BLaER1 (cell line): Measurements from ENCODE around the gene MSX1.
"Not testable (repeated sequence)": the region's sequence is repeated elsewhere in the genome, so short reads cannot be mapped to it uniquely, and the experiment has no call there.

Source experiments
- H3K27ac ChIP-seq: shearing (Covaris generic); formaldehyde crosslinking; 2 replicates; pipeline ENCODE4 v1.8.1; 2022
- H3K27me3 ChIP-seq: shearing (Covaris generic); formaldehyde crosslinking; 2 replicates; pipeline ENCODE4 v1.8.1; 2022
- H3K36me3 ChIP-seq: shearing (Covaris generic); formaldehyde crosslinking; 2 replicates; pipeline ENCODE4 v1.8.1; 2022
- H3K4me1 ChIP-seq: shearing (Covaris generic); formaldehyde crosslinking; 2 replicates; pipeline ENCODE4 v1.8.1; 2022
- H3K4me2 ChIP-seq: shearing (Covaris generic); formaldehyde crosslinking; 2 replicates; pipeline ENCODE4 v1.8.1; 2022
- H3K4me3 ChIP-seq: shearing (Covaris generic); formaldehyde crosslinking; 2 replicates; pipeline ENCODE4 v1.8.1; 2022
- H3K9ac ChIP-seq: shearing (Covaris generic); formaldehyde crosslinking; 2 replicates; pipeline ENCODE4 v1.8.1; 2022
- H3K9me3 ChIP-seq: shearing (Covaris generic); formaldehyde crosslinking; 2 replicates; pipeline ENCODE4 v1.8.1; 2022
- H4K20me1 ChIP-seq: shearing (Covaris generic); formaldehyde crosslinking; 2 replicates; pipeline ENCODE4 v1.8.1; 2022
- Cebpa-rat ChIP-seq: shearing (Covaris generic); IDR thresholded peaks from 2 replicates; pipeline ENCODE4 v1.8.1; 2022

The MSX1 gene

DNA sequence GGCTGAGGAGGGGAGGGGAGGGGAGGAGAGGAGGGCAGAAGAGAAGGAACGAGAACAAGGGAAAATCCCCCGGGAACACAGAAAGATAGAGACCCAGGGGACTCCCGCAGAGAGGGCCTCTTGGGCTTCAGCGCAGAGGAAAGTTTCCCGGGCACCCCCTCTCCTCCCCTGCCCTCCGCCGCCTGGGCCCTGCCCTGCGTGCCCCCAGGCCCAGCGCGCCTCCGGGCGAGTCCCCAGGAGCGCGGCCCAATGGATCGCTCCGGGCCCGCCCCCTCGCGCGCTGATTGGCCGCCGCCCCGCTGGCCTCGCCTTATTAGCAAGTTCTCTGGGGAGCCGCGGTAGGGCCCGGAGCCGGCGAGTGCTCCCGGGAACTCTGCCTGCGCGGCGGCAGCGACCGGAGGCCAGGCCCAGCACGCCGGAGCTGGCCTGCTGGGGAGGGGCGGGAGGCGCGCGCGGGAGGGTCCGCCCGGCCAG is at the start of gene MSX1:
Gene MSX1, plus strand, starts transcription at position 341 of the 474 bp plus-strand sequence. CDS start 235 bp downstream, outside the sequence.
- Histone ChIP-seq H3K27ac (no peak within 1 kb of the TSS), H3K9ac (no peak within 1 kb of the TSS), H3K4me1 (peaks cover 32% of the 10 kb centered on the region), H3K36me3 (no peaks in the 10 kb centered on the region), H3K9me3 (no peaks in the 10 kb centered on the region), H3K27me3 (peaks cover 100% of the 10 kb centered on the region), H3K4me3 (peak within 1 kb of the TSS; percentile 69), H3K4me2 (peak within 1 kb of the TSS; percentile 98), H4K20me1 (peaks cover 96% of the 10 kb centered on the region)
- TF ChIP-seq Cebpa-rat, result no peak

DNA sequence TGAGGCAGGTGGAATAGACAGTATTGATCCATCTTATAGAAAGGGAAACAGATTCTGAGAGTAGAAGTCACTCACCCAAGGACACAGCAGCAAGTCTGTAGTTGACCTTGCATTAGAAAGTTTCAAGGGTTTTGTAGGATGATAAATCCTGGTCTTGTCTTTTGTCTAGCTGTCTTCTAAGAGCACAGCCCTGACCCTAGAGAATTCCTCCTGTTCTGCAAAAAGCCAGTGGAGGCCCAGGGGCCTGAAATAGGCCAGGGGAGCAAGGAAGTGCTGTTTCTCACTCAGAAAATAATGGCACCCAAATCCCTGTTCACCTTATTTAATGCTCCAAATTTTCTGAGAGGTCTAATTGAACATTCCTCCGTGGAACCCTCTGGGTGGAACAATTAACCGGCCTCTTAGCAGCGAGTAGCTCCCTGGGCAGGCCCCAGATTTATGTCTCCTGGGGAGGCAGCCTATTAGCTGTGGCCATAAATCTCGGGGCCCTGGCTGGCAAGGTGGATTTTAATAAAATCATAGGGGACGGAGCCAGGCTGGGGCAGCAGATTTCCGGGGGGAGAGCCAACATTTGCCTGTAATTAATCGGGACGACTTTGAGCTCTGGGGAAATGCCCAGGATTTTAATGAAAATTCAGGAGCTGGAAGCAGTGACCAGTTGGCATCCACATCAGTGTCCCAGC is 49.2 kb upstream of the MSX1 start:
- H3K36me3 ChIP-seq, result no peaks in the 10 kb centered on the region
- peaks cover 58% of the 10 kb centered on the region for H3K9me3 ChIP-seq
- H3K9ac ChIP-seq, result no peak overlapping the region
- H3K4me3 ChIP-seq, result peak overlapping the region; percentile 0; the same call in 1 of the 2 replicates
- no peaks in the 10 kb centered on the region for H4K20me1 ChIP-seq
- H3K27me3 ChIP-seq, result no peaks in the 10 kb centered on the region
- peaks cover 77% of the 10 kb centered on the region for H3K4me1 ChIP-seq
- H3K4me2 ChIP-seq, result peak overlapping the region; percentile 75
- no peak overlapping the region for H3K27ac ChIP-seq
- TF ChIP-seq Cebpa-rat, result no peak

DNA sequence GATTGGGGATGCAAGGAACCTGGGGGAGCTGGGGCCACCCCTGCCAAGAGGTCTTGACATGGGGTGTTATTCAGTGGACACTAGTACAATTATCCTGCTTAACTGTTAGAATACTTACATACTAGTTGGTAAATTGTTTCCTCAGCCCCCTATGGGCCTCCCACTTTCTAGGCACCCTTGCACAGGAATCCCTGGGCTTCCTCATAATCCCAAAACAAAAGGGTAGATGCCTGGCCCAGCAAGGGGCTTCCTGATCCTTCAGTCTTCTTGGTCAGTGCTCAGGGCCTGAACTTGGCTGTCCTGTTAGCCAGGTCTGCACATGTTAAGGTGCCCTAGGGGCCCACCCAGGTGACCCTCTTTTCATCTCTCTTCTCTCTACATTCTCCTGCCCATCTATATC is 48.7 kb upstream of the MSX1 start:
- peaks cover 77% of the 10 kb centered on the region for H3K4me1 ChIP-seq
- H3K9ac ChIP-seq, result no peak overlapping the region
- no peaks in the 10 kb centered on the region for H3K27me3 ChIP-seq
- no peaks in the 10 kb centered on the region for H4K20me1 ChIP-seq
- peaks cover 64% of the 10 kb centered on the region for H3K9me3 ChIP-seq
- no peak for TF ChIP-seq Cebpa-rat
- no peaks in the 10 kb centered on the region for H3K36me3 ChIP-seq
- H3K27ac ChIP-seq, result 0 out of 2 replicates have a peak overlapping the region, but pooled peaks have one; percentile 69
- peak overlapping the region; percentile 75 for H3K4me2 ChIP-seq
- H3K4me3 ChIP-seq, result 0 out of 2 replicates have a peak overlapping the region, but pooled peaks have one; percentile 0

DNA sequence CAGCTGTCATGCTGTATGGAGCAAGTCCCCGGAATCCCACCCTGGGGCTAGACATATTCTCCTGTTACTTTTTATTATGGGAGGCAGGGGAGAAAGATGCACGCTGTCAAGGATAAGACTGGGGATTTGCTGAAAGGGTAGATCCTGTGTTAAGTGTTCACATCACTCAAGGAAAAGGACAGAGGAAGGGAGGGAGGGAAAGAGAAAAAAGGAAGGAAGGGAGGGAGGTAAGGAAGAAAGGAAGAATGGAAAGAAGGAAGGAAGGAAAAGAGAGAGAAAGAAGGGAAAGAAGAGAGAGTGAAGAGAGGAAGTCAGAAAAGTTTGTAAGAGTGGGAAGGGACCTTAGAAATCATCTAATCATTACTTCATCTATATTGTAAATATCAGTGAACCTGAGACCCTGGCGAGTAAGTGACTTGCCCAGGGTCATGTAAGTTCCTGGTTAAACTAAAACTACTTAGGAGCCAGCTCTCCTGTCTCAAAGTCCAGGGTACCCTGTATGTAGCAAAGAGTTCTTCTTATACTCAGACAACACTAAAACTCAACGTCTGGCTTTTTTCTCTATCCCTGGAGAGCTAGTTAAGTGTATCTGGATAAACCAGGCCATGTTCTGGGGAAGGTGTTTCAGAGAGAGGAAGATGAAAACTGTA is 47.2 kb upstream of the MSX1 start:
- Histone ChIP-seq H4K20me1 (no peaks in the 10 kb centered on the region), H3K4me3 (no peak overlapping the region), H3K4me1 (peaks cover 62% of the 10 kb centered on the region), H3K9ac (no peak overlapping the region; the same call in 1 of the 2 replicates), H3K9me3 (peaks cover 72% of the 10 kb centered on the region), H3K27ac (peak overlapping the region; percentile 69; the same call in 1 of the 2 replicates), H3K36me3 (no peaks in the 10 kb centered on the region; the same call in 1 of the 2 replicates), H3K4me2 (peak overlapping the region; percentile 75), H3K27me3 (no peaks in the 10 kb centered on the region)
- TF ChIP-seq Cebpa-rat, result no peak

DNA sequence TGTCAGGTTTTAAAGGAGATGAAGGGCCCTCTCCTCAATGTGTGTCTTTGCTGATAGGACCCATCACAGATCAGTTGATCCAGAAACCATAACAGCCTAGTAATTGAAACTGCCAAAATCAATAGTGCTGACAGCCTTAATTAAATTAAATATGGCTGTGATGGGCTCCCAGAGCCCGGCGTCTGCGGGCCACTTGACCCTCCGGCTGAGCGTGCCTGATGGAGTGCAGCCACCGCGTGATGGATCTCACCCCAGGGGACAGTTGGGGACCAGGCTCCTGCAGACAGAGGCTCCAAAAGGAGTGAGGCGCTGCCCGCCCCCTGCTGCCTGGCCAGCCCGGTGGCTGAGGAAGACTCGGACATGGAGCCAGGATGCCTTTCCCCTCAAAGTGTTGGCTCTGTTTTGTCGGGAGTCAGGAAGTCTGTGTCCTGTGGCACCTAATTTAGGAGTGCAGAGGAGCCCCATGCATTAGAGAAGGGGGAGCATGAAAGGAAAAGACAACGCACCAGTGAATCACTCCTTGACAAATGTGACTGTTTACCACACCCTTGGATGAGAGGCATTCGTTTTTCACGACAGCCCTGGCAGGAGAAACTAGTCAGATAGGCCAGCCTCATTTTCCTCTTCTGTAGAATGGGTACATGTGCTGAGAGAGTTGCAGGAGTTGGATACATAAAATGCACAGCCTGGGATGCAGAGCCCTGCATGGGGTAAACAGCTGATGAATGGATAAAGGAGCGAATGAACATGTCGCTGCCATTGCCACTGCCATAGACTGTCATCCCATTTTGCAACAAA is 40.9 kb upstream of the MSX1 start:
- TF ChIP-seq Cebpa-rat, result no peak
- peaks cover 22% of the 10 kb centered on the region for H3K4me1 ChIP-seq
- no peak overlapping the region for H3K4me3 ChIP-seq
- H3K9ac ChIP-seq, result no peak overlapping the region
- H3K4me2 ChIP-seq, result no peak overlapping the region
- H3K27ac ChIP-seq, result no peak overlapping the region
- H3K36me3 ChIP-seq, result no peaks in the 10 kb centered on the region; the same call in 1 of the 2 replicates
- H3K27me3 ChIP-seq, result no peaks in the 10 kb centered on the region
- no peaks in the 10 kb centered on the region for H4K20me1 ChIP-seq
- H3K9me3 ChIP-seq, result peaks cover 75% of the 10 kb centered on the region

DNA sequence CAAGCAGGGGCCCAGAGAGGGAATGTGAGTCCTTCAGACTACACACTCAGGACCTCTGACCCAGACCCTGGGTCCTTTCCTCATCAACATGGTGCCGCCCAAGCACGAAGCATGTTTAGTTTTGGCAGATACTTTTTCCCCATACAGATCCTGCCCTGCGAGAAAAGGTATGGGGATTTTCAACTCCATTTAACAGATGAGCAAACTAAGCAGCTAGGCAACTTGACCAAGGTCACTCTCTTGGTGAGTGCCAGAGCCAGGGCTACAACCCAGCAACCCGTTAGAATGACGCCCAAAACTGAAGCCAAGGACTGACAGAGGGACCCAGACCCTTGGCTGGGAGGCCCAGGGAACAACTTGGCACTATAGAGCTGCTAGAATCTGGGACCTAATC is 40.3 kb upstream of the MSX1 start:
- H3K4me2 ChIP-seq, result no peak overlapping the region
- peaks cover 16% of the 10 kb centered on the region for H3K4me1 ChIP-seq
- no peaks in the 10 kb centered on the region; the same call in 1 of the 2 replicates for H3K36me3 ChIP-seq
- no peak overlapping the region for H3K4me3 ChIP-seq
- H3K27ac ChIP-seq, result no peak overlapping the region
- no peaks in the 10 kb centered on the region for H4K20me1 ChIP-seq
- no peaks in the 10 kb centered on the region for H3K27me3 ChIP-seq
- TF ChIP-seq Cebpa-rat, result no peak
- H3K9ac ChIP-seq, result no peak overlapping the region
- peaks cover 81% of the 10 kb centered on the region for H3K9me3 ChIP-seq

DNA sequence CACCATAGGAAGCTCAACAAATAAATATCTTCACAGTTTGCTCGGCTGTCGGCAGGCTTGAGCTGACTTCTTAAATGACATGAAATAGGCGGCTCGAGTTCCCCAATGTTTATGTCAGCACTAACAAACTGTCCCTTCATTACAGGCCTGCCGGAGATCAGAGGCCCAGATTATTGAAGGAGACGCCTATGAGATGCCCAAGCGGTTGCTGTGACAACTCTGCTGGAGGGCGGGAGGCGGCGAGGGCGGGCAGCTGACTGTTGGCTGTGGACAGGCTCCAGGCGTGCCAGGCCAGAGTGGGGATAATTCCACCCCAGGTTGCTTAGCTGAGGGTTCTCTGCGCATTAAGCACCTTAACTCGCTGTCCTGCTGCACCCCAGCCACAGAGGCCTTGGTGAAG is 39.2 kb upstream of the MSX1 start:
- no peak overlapping the region for H3K4me2 ChIP-seq
- no peak overlapping the region for H3K27ac ChIP-seq
- peaks cover 89% of the 10 kb centered on the region for H3K9me3 ChIP-seq
- no peaks in the 10 kb centered on the region for H4K20me1 ChIP-seq
- peaks cover 5% of the 10 kb centered on the region; the same call in 1 of the 2 replicates for H3K4me1 ChIP-seq
- no peak for TF ChIP-seq Cebpa-rat
- H3K36me3 ChIP-seq, result no peaks in the 10 kb centered on the region; the same call in 1 of the 2 replicates
- no peak overlapping the region for H3K4me3 ChIP-seq
- no peaks in the 10 kb centered on the region for H3K27me3 ChIP-seq
- no peak overlapping the region for H3K9ac ChIP-seq

DNA sequence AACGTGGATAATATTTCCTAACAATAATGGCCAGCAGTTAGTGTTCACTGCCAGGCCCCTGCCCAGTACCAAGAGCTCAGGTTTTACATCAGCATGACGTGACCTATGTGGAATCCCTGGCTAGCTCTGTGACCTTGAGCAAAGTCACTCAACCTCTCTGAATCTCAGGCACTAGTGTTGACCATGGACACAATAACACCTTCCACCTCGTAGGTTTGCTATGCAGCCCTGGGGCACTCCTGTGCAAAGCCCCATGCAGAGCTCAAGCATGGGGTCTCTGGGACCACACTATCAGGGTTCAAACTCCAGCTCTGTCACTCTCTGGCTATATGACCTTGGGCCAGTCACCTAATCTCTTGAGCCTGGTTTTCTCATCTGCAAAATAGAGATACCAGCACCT is 38.7 kb upstream of the MSX1 start:
- Histone ChIP-seq H3K4me1 (0 out of 2 replicates have a peak, but pooled peaks cover under 1% of the 10 kb centered on the region), H3K9me3 (peaks cover 89% of the 10 kb centered on the region), H3K27me3 (no peaks in the 10 kb centered on the region), H3K9ac (no peak overlapping the region), H4K20me1 (no peaks in the 10 kb centered on the region), H3K4me2 (no peak overlapping the region), H3K4me3 (no peak overlapping the region), H3K27ac (no peak overlapping the region), H3K36me3 (no peaks in the 10 kb centered on the region; the same call in 1 of the 2 replicates)
- TF ChIP-seq Cebpa-rat, result no peak

DNA sequence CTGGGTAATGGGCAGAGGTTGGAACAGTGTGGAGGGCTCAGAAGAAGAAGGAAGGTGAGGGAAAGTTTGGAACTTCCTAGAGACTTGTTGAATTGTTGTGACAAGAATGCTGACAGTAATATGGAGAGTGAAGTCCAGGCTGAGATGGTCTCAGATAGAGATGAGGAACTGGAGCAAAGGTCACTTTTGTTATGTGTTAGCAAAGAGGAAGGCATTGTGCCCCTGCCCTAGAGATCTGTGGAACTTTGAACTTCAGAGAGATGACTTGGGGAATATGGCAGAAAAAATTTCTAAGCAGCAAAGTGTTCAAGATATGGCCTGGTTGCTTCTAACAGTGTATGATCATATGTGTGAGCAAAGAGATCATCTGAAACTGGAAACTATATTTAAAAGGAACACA is 37.9 kb upstream of the MSX1 start:
- Histone ChIP-seq H3K27me3 (no peaks in the 10 kb centered on the region), H3K9ac (no peak overlapping the region), H3K4me2 (no peak overlapping the region), H3K36me3 (no peaks in the 10 kb centered on the region; the same call in 1 of the 2 replicates), H3K27ac (no peak overlapping the region), H3K4me1 (no peaks in the 10 kb centered on the region), H3K4me3 (no peak overlapping the region), H3K9me3 (peaks cover 89% of the 10 kb centered on the region), H4K20me1 (no peaks in the 10 kb centered on the region)
- TF ChIP-seq Cebpa-rat, result no peak

DNA sequence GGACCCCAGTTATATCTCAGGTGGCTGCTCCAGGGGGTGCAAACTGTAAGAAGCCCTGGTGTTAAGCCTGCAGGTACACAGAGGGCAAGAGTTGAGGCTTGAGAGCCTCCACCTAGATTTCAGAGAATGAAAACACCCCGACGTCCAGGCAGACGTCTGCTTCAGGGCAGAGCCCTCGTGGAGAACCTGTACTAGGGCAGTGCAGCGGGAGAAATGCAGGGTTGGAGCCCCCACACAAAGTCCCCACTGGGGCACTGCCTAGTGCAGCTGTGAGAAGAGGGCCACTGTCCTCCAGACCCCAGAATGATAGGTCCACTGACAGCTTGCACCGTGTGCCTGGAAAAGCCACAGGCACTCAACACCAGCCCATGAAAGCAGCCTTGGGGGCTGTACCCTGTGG is 37.2 kb upstream of the MSX1 start:
- H3K9ac ChIP-seq, H3K27ac ChIP-seq, H3K36me3 ChIP-seq, H3K27me3 ChIP-seq, H3K4me2 ChIP-seq, H3K4me1 ChIP-seq, H3K4me3 ChIP-seq, H4K20me1 ChIP-seq: not testable (repeated sequence)
- peaks cover 89% of the 10 kb centered on the region for H3K9me3 ChIP-seq
